ENCODE results near the gene SNAP25.

Gene SNAP25

GRCh38 chr20:10313215-10313614, 94.6 kb downstream of the SNAP25 start:
- no peak for TF ChIP-seq CTCF (IDR thresholded peaks at IDR 0.05; ENCODE audit: low read depth, low read length)
- DNase-seq (ENCODE audit: extremely low read depth, low read depth): no peak

- TF ChIP-seq CTCF (IDR thresholded peaks at IDR 0.05; ENCODE audit: low read depth, low read length): no peak
- DNase-seq (ENCODE audit: extremely low read depth, low read depth): no peak
Measured at GRCh38 chr20:10313701-10314100, 95.1 kb downstream of the SNAP25 start.

- no peak for TF ChIP-seq CTCF (IDR thresholded peaks at IDR 0.05; ENCODE audit: low read depth, low read length)
Measured at GRCh38 chr20:10314198-10314597, 95.6 kb downstream of the SNAP25 start.

GRCh38 chr20:10315138-10315537, 96.5 kb downstream of the SNAP25 start:
- TF ChIP-seq CTCF (IDR thresholded peaks at IDR 0.05; ENCODE audit: low read depth, low read length): no peak
- no peak for DNase-seq (ENCODE audit: extremely low read depth, low read depth)

More at GRCh38 chr20:10314198-10314597, 95.6 kb downstream of the SNAP25 start:
- no peak for DNase-seq (ENCODE audit: extremely low read depth, low read depth)

- no peak for DNase-seq (ENCODE audit: extremely low read depth, low read depth)
- TF ChIP-seq CTCF (IDR thresholded peaks at IDR 0.05; ENCODE audit: low read depth, low read length): no peak; the same call in 1 of the 2 replicates
Measured at GRCh38 chr20:10316582-10316981, 98.0 kb downstream of the SNAP25 start.

GRCh38 chr20:10318291-10319024, 99.8 kb downstream of the SNAP25 start:
- no peak for DNase-seq (ENCODE audit: extremely low read depth, low read depth)
- TF ChIP-seq CTCF (IDR thresholded peaks at IDR 0.05; ENCODE audit: low read depth, low read length): no peak

- DNase-seq (ENCODE audit: extremely low read depth, low read depth): no peak
- TF ChIP-seq CTCF (IDR thresholded peaks at IDR 0.05; ENCODE audit: low read depth, low read length): no peak
Measured at GRCh38 chr20:10319855-10320254, 101.2 kb downstream of the SNAP25 start.
